HG02884 (cell line): ENCODE measurements around the gene CHST10.
"Not testable (repeated sequence)": the region's sequence is repeated elsewhere in the genome, so short reads cannot be mapped to it uniquely, and the experiment has no call there.

Source experiments
- ATAC-seq: cut with Tn5 transposase; IDR thresholded peaks from one replicate; pipeline ENCODE4 v1.9.1; 2021; ENCODE audit warnings: mild to moderate bottlenecking, moderate library complexity; ENCODE audit not compliant: unreplicated experiment

Gene CHST10, protein sequence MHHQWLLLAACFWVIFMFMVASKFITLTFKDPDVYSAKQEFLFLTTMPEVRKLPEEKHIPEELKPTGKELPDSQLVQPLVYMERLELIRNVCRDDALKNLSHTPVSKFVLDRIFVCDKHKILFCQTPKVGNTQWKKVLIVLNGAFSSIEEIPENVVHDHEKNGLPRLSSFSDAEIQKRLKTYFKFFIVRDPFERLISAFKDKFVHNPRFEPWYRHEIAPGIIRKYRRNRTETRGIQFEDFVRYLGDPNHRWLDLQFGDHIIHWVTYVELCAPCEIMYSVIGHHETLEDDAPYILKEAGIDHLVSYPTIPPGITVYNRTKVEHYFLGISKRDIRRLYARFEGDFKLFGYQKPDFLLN

DNA sequence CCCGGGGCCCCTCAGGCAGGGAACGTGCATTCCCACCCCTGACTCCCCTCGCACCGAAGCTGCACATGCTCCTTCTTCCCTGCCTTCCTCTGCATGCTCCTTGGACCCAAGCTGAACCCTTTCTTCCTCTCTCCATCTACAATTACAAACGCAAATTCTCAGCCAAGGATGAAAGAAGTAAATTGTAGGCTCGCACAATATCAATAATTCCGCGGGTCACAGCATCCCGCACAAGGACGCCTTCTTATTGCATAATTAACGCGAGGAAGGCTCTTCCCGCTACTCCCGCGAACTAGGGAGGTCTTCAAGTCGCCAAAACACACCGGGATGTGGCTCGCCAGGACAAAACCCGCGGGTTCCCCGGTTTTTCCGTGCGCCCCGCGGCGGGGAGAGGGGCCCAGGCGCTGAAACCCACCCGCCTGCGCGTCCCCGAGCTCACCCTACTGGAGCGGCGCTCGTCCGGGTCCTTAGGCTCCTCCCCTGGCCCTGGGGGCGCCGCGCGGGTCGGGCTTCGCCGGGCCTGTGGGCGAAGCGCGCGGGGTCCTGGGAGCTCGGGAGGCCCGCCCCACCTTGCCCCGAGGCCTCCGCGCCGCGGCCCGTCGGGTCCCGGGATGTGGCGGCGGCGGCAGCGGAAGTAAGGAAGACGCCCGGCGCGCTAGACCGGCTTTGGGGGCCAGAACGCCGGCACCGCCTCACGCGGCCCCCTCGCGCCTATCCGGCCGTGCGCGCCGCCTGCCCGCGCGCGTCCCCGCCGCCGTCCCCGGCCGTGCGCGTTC lies at the start of gene CHST10:
Gene CHST10, minus strand, starts transcription at position 734 of the 776 bp plus-strand sequence. CDS start 10,993 bp downstream, outside the sequence.
- ATAC-seq = peak; percentile 88

DNA sequence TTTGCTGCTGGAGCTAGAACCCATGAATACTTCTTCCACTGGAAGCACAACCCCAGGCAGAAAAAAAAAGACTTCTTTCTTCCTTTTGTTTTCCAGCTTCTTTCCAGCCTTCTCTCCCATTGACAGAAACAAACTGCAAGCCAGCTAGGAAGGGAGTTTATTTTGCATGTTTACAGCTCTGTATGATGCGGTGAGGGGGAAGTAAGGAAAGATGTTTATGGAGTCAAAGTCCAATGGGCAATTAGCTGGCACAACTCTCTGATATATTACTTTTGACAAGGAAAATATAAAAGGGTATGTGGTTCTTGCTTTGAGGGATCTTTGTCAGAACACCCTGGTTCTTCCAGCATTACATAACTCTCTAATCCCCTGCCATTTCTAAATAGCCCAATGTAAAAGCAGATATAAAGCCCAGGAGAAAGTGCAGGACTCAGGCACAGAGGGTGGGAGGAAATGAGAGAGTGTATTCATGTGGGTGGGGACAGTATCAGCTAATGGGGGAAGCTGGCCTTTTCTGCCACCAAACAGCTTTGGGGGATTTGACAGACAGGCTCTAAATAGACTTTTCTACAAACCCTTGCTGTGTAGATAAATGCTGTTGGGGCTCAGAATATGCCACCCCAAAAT lies 43.5 kb upstream of the CHST10 start:
- no peak for ATAC-seq

DNA sequence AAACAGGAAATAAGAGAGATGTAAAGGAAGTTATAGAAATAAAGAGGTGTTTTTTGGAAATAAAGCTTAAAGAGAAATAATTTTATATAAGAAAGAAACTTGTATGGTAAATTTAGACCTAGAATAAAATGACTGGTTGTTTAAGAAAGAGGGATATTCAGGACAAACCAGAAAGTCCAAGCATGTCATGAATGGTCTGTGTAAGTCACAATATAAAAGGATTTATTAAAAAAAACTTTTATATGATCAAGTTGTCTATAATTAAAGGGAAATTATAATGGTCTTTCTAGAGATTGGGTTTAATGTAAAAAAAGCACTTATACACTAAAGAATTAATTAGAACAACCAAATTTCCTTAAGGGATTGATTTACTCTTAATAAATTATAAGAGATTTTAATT lies 38.9 kb upstream of the CHST10 start:
- not testable (repeated sequence) for ATAC-seq

DNA sequence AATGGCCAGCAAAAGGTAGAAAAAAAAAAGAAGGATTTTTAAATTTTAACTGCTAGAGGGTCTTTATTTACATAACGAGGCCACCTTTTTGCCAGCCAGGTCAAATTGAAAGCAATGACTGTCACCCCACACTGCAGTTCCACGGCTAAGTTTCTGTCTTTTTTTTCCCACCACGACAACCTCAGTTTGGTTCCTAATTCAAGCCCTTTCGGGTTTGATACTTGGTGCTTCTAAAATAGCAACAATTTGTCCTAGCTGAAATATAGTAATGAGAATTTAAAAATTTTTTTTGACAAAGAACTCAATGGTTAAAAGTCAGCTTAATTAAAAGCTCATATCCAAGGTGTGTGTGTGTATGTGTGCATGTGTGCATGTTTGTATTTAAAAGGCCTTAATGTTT lies 36.4 kb upstream of the CHST10 start:
- peak; percentile 74 for ATAC-seq

DNA sequence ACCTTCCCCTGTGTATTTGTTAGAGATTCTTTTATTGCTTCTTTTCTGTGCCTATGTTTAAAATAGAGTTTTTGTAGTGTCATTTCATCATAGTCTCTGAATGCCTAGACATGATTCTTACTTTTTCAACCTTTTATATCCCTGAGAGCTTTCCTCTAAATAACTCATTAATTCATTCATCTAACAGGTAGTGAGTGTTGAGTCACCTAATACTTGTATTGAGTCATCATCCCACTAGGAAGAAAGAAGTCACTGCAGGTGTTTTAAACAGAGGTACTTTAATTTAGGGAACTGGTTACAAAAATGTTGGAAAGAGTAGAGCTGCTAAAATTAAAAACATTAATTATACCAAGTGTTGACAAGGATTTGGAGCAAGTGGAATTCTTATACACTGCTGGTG lies 34.3 kb upstream of the CHST10 start:
- no peak for ATAC-seq

DNA sequence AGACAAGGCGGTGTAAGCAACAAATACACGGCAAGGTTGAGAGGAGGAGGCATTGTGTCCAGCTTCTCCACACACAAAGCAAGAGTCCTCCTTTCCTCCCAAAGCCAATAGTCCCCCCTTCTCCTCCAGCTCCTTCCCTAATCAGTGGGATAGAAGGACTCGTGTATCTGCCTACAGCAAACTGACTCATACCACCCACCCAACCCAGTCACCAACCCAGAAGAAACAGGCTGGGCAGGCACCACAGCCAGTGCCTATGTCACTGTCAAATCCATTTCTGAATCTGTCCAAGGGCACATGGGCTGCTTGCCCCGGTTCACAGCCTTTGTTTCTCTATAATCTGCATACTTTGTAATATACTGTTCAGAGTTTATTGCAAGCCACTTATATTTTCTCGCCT lies 33.6 kb upstream of the CHST10 start:
- no peak for ATAC-seq

DNA sequence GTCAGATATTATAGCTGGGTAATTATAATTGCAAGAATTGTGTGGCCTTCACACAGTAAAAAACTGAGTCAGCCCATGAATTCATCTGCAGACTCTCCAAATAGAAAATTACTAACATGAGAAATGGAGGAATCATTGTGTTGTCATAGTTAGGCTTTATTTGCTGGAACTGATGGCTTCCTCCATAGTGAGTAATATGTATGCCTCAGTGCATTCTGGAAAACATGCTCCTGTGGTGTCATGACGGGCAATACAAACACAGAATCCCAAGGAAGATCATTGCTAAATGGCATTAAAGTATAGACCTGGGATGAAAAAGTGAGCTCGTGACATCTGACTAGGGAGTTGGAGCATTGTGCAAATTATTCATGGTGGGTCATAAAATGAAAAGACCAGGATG lies 29.2 kb upstream of the CHST10 start:
- no peak for ATAC-seq

DNA sequence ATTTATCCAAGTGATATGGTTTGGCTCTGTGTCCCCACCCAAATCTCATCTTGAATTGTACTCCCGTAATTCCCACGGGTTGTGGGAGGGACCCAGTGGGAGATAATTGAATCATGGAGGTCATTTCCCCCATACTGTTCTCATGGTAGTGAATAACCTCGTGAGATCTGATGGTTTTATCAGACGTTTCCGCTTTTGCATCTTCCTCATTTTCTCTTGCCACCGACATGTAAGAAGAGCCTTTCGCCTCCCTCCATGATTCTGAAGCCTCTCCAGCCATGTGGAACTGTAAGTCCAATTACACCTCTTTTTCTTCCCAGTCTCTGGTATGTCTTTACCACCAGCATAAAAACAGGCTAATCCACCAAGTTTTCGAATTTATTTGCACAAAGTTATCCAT lies 20.3 kb upstream of the CHST10 start:
- ATAC-seq = no peak

DNA sequence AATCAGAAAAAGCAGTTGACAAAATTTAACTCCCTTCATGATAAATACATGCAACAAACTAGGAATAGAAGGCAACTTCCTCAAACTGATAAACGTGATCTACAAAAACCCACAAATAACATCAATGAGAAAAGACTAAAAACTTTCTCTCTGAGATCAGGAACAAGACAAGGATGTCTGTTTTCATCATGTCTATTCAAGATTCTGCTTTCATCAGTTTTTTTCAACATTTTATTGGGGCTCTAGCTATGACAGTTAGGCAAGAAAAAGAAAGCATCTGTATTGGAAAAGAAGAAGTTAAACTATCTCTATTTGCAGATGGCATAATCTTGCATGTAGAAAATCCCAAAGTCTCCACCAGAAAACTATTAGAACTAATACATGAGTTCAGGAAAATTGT lies 12.3 kb upstream of the CHST10 start:
- no peak for ATAC-seq

DNA sequence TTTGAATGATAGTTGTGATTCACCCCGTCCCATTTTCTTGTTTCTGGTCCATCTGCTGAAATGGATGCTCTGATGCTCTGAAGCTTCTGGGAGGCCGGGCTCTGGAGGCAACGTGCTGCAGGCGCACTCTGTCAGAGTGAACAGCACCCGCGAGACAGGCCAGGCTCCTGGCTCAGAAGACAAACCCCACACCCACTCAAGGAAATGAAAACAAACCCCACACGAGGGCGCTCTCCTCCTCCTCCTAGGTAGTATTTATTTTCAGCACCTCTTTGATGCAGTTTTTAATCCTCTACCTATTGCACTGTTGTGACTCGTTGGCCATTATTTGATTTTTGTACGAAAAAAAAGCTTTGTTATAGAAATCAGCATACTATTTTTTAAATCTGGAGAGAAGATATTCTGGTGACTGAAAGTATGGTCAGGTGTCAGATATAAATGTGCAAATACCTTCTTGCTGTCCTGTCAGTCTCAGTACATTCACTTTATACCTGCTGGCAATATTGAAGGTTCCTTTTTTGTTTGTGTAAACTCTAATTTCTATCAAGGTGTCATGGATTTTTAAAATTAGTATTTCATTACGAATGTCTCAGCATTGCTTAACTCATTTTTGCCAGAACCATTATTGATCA lies 10.3 kb upstream of the CHST10 start:
- no peak for ATAC-seq

DNA sequence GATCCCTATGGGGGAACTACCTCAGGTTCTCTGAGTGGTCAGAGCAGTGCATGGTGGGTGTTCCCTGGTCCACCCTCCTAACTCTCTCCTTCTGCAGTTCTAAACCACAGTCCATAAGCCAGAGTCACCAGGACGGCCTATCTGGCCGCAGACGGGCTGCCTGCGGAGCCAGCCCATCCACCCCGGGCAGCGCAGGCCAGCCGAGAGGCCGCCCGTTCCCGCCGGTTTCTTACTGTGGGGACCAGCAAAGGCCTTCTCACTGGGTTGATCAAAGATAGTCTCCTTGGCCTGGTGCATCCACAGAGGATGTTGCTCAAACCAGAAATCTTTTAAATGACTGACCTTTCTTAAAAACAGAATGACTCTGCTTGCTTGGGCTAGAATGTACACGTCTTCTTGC lies 9.6 kb upstream of the CHST10 start:
- no peak for ATAC-seq

DNA sequence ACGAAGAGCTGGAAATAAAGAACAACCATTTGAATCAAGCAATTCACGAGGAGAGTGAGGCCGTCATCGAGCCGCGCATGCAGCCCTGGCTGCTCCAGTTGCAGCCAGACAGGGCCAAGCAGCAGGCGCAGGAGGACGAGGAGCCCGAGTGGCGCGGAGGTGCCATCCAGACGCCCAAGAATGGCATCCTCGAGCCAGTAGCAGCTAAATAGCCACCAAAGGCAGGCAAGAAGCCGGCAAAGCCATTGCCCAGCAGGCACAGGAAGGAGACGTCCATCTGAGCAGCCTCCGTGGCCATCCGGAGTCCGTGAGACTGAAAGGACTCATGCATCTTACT lies 8.9 kb upstream of the CHST10 start:
- no peak for ATAC-seq

DNA sequence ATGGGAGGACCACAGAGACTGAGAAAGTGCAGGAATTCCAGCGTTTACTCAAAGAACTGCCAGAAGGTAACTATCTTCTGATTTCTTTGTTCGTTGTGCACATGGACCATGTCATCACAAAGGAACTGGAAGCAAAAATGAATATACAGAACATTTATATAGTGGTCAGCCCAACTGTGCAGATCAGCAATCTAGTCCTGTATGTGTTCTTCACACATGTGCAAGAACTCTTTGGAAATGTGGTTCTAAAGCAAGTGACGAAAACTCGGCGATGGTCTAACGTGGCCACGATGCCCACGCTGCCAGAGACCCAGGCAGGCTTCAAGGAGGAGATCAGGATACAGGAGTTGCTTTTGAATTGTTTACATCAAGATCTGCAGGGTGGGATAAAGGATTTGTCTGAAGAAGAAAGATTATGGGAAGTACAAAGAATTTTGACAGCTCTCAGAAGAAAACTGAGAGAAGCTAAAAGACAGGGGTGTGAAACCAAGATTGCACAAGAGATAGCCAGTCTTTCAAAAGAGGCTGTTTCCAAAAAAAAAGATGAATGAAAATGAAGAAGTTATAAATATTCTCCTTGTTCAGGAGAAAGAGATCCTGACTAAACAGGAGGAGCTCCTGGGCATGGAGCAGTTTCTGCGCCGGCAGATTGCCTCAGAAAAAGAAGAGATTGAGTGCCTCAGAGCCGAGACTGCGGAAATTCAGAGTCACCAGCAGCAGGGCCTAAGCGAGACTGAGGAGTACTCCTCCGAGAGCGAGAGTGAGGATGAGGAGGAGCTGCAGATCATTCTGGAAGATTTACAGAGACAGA lies 8.3 kb upstream of the CHST10 start:
- no peak for ATAC-seq

DNA sequence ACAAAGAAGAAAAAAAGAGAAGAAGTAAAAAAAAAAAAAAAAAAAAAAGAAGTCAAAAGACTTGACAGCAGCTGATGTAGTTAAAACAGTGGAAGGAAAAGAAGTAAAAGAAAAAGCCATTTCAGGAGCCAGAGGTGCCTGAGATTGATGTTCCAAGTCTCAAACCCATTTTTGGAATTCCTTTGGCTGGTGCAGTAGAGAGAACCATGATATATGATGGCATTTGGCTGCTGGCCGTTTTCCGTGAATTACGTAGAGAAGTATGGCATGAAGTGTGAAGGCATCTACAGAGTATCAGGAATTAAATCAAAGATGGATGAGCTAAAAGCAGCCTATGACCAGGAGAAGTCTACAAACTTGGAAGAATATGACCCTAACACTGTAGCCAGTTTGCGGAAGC lies 7.6 kb upstream of the CHST10 start:
- ATAC-seq = no peak

DNA sequence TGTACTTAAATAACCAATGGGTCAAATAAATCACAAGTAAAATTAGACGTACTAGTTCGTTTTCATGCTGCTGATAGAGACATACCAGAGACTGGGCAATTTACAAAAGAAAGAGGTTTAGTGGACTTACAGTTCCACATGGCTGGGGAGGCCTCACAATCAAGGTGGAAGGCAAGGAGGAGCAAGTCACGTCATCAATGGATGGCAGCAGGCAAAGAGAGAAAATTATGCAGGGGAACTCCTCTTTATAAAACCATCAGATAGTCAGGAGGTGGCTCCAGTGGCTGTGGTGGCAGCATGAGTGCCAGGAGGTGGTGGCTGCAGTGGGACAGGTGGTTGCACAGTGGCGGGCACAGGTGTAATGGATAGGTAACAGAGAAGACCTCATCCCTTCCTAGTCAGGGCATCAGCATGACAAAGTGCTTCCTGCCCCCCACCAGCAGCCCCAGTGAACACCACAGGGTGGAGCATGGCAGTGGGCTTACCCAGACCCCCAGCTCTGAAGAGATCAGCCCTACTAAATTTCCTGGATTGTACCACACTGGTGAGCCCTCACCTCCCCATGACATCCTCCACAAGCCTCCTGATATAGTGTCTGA lies 6.9 kb upstream of the CHST10 start:
- ATAC-seq = no peak

DNA sequence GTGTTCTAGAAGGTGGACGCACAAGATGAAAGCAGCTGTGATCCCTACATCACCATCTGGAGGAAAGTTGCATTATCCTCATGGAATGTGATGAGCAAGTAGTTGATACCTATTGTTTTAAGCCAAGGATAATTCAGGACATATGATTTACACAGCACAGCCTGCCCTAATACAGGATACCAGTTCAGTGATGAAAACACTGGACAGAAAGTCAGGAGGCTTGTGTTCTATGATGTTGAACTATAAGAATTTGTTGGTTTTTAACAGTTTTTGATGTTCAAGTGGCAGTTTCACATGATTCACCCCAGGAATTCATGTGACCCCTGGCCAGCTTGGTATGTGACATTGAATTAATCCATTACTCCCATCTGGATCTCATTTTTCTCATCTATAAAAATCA lies 6.2 kb upstream of the CHST10 start:
- ATAC-seq = no peak

DNA sequence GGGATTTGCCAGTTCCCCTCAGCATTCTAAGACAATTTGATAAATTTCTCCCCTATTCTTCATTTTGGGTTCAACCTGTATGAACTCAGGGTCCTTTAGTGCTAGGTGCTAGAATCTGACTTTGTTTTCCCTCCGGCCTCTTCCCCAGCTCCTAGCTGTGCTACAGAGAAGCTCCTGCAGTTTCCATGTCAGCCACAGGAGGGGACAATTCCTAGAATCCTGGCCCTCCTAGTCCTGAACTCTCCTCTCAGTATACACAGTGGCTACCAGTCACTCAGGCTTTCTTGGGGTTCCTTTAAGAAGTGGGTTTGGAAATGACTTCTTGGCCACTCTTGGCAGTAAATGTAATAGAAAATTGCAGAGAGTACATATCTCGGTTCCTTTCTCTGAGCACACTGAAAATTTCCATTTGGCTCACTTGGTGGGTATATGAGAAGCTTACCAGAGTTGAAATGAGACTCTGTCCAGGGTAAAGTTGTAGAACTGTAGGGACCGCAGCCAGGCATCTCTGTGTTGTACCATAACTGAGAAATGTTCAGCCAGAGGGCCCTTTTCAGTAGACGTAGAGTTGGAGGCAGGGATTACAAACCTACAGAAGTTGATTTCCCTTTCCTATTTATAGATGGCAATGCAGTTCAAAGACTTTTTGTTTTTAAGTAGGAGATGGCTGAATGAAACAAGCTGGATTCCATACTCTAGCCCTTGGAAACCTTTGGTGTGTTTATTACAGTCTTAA lies 5.0 kb upstream of the CHST10 start:
- ATAC-seq = no peak

DNA sequence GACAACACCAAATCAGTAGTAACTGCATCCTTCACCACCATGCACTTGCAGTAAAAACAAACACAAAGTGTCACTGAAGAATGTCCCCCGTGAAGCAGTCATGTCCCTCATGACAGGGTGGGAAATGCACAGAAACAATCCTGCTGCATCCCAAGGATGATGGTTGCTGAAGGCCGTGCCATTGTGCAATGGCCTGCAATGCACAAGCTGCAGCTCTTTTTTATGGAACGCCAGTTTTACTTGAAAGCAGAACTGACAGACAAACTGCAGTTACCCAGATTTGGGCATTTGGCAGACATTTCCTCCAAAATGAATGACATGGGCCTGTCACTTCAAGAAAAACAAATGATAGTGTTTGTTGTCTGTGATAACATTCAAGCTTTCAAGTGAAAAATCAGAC lies 2.4 kb upstream of the CHST10 start:
- ATAC-seq = no peak

DNA sequence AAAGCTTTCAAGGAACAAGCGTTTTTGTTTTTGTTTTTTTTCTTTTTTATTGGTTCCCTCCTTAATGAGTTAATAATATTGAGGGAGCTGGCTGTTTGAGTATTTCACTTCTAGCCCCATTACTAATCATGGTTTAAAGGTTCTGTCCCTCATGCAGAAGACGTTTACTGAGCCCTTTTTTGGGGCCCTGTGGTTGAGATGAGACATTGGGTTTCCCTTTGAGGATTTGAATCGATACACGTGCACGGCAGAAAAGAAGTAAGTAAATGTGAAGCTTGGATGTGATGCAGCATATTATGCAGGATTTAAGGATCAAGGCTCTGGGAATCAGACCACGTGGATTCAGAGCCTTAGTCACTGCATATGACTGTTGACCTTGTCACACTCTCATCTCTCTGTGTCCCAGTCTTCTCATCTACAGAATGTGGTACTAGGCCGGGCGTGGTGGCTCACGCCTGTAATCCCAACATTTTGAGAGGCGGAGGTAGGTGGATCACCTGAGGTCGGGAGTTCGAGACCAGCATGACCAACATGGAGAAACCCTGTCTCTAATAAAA lies 1.0 kb upstream of the CHST10 start:
- no peak for ATAC-seq
